RWPE2 (cell line): Measurements from ENCODE around the gene ALK.

Experiments used
- ATAC-seq: fragments of 200-7000 bp; cut with Tn5 transposase; 3 replicates; pipeline ENCODE4 v1.9.1; 2021; ENCODE audit warnings: low read depth
- DNase-seq: peaks from one replicate; pipeline ENCODE4 v3.0.0-alpha.2; 2020; ENCODE audit warnings: low spot score
- H3K27ac ChIP-seq: fragments of 450-650 bp; 2 replicates; pipeline ENCODE4 v1.5.1; 2017; ENCODE audit warnings: mild to moderate bottlenecking; ENCODE audit not compliant: poor library complexity, severe bottlenecking
- H3K27me3 ChIP-seq: fragments of 250-450 bp; sonication (Bioruptor Pico); 2 replicates; pipeline ENCODE4 v1.5.1; 2021; ENCODE audit warnings: mild to moderate bottlenecking, moderate library complexity; ENCODE audit not compliant: insufficient read depth, poor library complexity, severe bottlenecking
- H3K36me3 ChIP-seq: fragments of 250-450 bp; sonication (Bioruptor Pico); 2 replicates; pipeline ENCODE4 v1.5.1; 2020; ENCODE audit warnings: low read depth, mild to moderate bottlenecking, moderate library complexity
- H3K4me1 ChIP-seq: fragments of 250-450 bp; sonication (Bioruptor Pico); 2 replicates; pipeline ENCODE4 v1.5.1; 2021; ENCODE audit warnings: mild to moderate bottlenecking, moderate library complexity; ENCODE audit not compliant: insufficient read depth, poor library complexity, severe bottlenecking
- H3K4me3 ChIP-seq: fragments of 250-450 bp; sonication (Bioruptor Pico); 2 replicates; pipeline ENCODE4 v1.5.1; 2021; ENCODE audit warnings: mild to moderate bottlenecking, moderate library complexity; ENCODE audit not compliant: severe bottlenecking
- H3K9me3 ChIP-seq: fragments of 250-450 bp; sonication (Bioruptor Pico); 2 replicates; pipeline ENCODE4 v1.5.1; 2021; ENCODE audit warnings: mild to moderate bottlenecking, moderate library complexity; ENCODE audit not compliant: severe bottlenecking
- TF ChIP-seq, protein P1 (sequence below): fragments of 450-650 bp; IDR thresholded peaks from one replicate; pipeline ENCODE4 v1.5.1; 2017; ENCODE audit warnings: mild to moderate bottlenecking, moderate library complexity; ENCODE audit not compliant: poor library complexity, severe bottlenecking

ALK gene

DNA sequence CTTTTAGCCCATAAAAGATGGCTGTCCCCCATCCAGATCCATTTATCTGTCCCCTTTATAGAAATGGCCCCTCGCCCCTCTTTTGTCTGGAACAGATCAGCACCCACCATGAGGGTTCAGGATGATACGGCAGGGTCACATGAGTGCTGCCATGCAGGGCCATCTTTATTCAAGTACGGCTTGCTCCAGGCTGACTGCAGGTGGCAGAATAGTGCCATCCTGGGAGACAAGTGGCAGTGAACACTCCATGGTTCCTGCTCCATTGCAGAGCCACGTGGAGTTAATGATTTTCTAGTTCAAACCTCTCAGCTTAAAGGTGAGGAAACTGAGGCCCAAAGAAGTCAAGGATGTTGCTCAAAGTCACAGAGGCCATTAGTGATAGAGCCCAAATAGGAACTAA, 625.5 kb downstream of the ALK start:
- TF ChIP-seq, protein P1, sequence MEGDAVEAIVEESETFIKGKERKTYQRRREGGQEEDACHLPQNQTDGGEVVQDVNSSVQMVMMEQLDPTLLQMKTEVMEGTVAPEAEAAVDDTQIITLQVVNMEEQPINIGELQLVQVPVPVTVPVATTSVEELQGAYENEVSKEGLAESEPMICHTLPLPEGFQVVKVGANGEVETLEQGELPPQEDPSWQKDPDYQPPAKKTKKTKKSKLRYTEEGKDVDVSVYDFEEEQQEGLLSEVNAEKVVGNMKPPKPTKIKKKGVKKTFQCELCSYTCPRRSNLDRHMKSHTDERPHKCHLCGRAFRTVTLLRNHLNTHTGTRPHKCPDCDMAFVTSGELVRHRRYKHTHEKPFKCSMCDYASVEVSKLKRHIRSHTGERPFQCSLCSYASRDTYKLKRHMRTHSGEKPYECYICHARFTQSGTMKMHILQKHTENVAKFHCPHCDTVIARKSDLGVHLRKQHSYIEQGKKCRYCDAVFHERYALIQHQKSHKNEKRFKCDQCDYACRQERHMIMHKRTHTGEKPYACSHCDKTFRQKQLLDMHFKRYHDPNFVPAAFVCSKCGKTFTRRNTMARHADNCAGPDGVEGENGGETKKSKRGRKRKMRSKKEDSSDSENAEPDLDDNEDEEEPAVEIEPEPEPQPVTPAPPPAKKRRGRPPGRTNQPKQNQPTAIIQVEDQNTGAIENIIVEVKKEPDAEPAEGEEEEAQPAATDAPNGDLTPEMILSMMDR = peak; percentile 53
- Histone ChIP-seq H3K4me1 (no peaks in the 10 kb centered on the region), H3K27ac (no peak overlapping the region), H3K36me3 (no peaks in the 10 kb centered on the region), H3K27me3 (peaks cover 6% of the 10 kb centered on the region), H3K9me3 (no peaks in the 10 kb centered on the region), H3K4me3 (no peak overlapping the region)
- peak; percentile 46; the same call in 1 of the 3 replicates for ATAC-seq
- DNase-seq = no peak

DNA sequence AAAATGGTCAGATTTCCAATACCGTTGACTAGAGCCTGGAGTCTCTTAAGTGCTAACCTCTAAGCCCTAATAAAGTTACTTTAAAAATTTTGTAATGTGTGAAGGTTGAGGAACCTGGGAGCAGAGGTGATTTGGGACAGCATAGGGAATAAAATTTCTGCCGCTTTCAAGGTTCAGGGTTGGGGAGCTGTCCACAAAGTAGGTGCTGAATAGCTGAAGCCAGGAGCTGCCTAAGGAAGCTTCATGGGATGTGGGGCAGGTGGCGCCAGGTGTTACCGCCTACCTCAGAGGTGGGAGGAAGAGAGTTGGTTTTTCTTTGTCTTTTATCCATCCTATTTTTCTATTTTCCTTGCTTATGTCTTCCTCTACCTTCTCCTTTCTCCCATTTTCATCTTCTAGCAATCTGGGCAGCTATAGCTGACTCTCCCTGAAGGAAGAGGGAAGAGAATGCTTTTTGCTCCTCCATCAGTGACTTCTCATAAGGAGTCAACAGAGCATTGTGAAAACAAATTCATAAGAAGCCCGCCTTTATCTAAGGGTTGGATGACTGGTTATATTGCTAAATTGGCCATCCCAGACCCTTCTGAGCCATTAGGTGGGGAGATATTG, 627.5 kb downstream of the ALK start:
- DNase-seq (no peak), ATAC-seq (peak; percentile 40; the same call in 1 of the 3 replicates)
- no peak overlapping the region for H3K4me3 ChIP-seq
- peaks cover 3% of the 10 kb centered on the region for H3K27me3 ChIP-seq
- H3K27ac ChIP-seq = no peak overlapping the region
- H3K4me1 ChIP-seq = no peaks in the 10 kb centered on the region
- no peaks in the 10 kb centered on the region for H3K36me3 ChIP-seq
- TF ChIP-seq, protein P1 = no peak
- H3K9me3 ChIP-seq = no peaks in the 10 kb centered on the region

DNA sequence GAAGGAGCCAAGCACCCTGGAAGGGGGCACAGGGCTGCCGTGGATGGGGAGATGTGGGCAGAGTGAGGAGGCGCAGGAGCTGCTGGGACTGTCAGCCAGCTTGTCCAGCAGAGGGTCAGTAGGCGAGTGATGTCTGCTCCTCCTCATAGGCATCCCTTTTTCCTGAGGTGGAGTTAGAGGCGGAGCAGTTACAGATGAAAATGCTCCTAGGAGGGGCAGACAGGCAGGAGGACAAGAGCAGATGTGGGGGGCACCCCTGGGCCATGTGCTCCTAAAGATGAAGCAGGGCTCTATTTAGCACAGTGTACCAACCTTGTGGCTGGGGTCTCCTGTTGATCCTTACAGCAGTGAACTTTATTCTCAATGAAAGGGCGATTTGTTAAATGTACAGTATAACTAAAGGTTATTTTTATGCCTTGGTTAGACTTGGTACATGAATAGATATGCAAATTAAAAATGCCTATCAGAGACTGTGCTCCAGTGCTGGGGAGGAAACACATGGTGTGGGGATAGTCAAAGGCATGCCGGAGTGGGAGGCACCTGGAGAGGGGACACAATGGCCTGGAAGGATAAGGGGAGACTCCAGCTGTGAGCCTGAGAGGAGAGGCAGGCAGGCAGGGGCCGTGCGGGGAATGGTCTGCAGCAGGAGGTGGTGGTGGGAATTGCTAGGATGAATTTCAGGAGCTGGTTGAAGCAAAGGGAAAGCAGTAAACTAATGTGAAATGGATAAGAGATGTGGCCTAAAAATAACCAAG, 630.9 kb downstream of the ALK start:
- ATAC-seq (no peak), DNase-seq (no peak)
- no peak overlapping the region for H3K4me3 ChIP-seq
- H3K27me3 ChIP-seq = no peaks in the 10 kb centered on the region
- H3K27ac ChIP-seq = no peak overlapping the region
- H3K36me3 ChIP-seq = no peaks in the 10 kb centered on the region
- no peaks in the 10 kb centered on the region for H3K4me1 ChIP-seq
- no peaks in the 10 kb centered on the region for H3K9me3 ChIP-seq
- TF ChIP-seq, protein P1 = no peak

DNA sequence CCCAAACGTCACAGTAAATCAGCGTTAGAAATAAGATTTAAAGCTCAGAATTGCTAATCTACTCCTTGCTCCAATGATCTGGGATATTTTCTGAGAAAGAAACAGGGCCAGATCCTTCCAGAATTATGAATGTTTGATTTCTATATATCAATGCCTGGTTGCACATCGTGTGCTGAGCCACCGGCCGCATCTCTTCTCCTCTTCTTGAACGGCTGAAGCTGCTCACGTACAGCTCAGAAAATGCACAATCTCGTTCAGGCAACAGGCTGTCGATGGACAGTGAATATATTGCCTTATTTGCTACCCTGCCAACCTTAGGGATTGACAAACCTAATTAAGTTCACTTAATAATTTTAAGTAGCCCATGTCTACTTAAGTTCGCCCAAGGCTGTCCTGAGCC, 636.7 kb downstream of the ALK start:
- ATAC-seq = no peak
- H3K9me3 ChIP-seq = no peaks in the 10 kb centered on the region
- H3K36me3 ChIP-seq = no peaks in the 10 kb centered on the region
- TF ChIP-seq, protein P1 = no peak
- no peak overlapping the region for H3K27ac ChIP-seq
- H3K4me3 ChIP-seq = no peak overlapping the region
- H3K4me1 ChIP-seq = no peaks in the 10 kb centered on the region
- DNase-seq = no peak
- no peaks in the 10 kb centered on the region for H3K27me3 ChIP-seq

DNA sequence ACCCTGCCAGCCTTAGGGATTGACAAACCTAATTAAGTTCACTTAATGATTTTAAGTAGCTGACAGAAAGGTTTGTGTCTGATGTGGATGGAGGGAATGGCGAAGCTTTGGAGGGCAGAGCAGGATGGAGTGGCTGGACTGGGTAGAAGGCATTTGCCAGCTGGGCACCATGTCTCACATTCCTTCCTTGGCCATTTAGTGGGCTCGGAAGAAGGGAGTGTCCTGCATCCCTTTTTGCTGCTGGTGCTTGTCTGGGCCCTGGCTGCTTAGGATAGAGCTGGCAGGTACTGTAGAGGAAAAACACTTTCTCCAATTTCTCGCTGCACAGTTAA, 639.5 kb downstream of the ALK start:
- H3K27ac ChIP-seq = no peak overlapping the region
- ATAC-seq (no peak), DNase-seq (no peak)
- no peak overlapping the region for H3K4me3 ChIP-seq
- no peaks in the 10 kb centered on the region for H3K9me3 ChIP-seq
- TF ChIP-seq, protein P1 = no peak
- H3K27me3 ChIP-seq = no peaks in the 10 kb centered on the region
- no peaks in the 10 kb centered on the region for H3K36me3 ChIP-seq
- no peaks in the 10 kb centered on the region for H3K4me1 ChIP-seq
